ENCODE measurements around the gene PRR18.

PRR18 gene

GRCh38 chr6:166331503-166332415 is 23.6 kb upstream of the PRR18 start:
- no peak overlapping the region for H3K27ac ChIP-seq

DNA sequence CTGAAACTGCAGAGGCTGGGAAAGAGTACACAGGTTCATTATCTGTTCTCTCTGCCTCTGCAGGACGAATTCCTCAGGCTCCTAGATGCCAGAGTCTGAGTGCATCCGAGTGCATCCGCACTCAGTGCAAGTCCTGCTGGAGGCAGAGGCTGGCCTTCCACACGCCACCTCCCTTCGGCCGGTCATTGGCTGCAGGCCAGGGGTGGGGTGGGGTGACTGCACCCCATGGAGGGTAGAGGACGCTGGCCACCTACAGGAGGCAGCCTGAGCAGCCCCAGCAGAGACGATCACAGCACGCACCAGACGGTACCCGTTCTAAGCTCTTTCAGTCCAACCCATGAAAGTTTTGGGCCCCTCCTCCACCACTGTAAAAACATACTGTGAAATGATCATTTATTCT is 22.4 kb upstream of the PRR18 start:
- H3K27ac ChIP-seq = no peak overlapping the region
- TF ChIP-seq, protein P1, sequence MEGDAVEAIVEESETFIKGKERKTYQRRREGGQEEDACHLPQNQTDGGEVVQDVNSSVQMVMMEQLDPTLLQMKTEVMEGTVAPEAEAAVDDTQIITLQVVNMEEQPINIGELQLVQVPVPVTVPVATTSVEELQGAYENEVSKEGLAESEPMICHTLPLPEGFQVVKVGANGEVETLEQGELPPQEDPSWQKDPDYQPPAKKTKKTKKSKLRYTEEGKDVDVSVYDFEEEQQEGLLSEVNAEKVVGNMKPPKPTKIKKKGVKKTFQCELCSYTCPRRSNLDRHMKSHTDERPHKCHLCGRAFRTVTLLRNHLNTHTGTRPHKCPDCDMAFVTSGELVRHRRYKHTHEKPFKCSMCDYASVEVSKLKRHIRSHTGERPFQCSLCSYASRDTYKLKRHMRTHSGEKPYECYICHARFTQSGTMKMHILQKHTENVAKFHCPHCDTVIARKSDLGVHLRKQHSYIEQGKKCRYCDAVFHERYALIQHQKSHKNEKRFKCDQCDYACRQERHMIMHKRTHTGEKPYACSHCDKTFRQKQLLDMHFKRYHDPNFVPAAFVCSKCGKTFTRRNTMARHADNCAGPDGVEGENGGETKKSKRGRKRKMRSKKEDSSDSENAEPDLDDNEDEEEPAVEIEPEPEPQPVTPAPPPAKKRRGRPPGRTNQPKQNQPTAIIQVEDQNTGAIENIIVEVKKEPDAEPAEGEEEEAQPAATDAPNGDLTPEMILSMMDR (conservative IDR thresholded peaks at IDR 0.05) = no peak
- no peak for TF ChIP-seq ZFX (IDR thresholded peaks at IDR 0.05)

More at GRCh38 chr6:166331503-166332415, 23.6 kb upstream of the PRR18 start:
- TF ChIP-seq, protein P1 (conservative IDR thresholded peaks at IDR 0.05) = no peak
- no peak for TF ChIP-seq ZFX (IDR thresholded peaks at IDR 0.05)

- H3K27ac ChIP-seq = no peak overlapping the region
- TF ChIP-seq ZFX (IDR thresholded peaks at IDR 0.05) = no peak
- TF ChIP-seq, protein P1 (conservative IDR thresholded peaks at IDR 0.05) = no peak
Observed at GRCh38 chr6:166325383-166326042, 17.3 kb upstream of the PRR18 start.

DNA sequence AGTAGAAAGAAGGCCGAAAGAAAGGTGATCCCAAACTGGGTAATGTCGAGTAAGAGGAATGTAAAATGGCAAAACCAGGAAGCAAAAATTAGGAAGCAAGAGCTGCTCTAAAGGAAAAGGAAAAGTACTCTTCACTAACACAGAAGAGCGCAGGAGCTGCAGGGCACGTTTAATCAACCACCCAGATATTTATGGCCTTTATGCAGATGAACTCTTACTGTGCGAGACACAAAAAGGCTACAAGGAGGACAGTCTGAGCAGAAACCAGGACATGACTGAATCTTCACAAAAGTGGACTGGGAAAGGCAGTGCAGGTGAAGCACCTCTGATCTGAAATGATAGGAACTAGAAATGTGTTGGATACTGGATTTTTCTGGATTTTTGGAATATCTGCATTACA is 15.2 kb upstream of the PRR18 start:
- no peak overlapping the region for H3K27ac ChIP-seq
- no peak for TF ChIP-seq ZFX (IDR thresholded peaks at IDR 0.05)
- TF ChIP-seq, protein P1 (conservative IDR thresholded peaks at IDR 0.05) = no peak

- H3K27ac ChIP-seq = no peak overlapping the region
- TF ChIP-seq, protein P1 (conservative IDR thresholded peaks at IDR 0.05) = no peak
- TF ChIP-seq ZFX (IDR thresholded peaks at IDR 0.05) = no peak
Observed at GRCh38 chr6:166318649-166319600, 10.7 kb upstream of the PRR18 start.

DNA sequence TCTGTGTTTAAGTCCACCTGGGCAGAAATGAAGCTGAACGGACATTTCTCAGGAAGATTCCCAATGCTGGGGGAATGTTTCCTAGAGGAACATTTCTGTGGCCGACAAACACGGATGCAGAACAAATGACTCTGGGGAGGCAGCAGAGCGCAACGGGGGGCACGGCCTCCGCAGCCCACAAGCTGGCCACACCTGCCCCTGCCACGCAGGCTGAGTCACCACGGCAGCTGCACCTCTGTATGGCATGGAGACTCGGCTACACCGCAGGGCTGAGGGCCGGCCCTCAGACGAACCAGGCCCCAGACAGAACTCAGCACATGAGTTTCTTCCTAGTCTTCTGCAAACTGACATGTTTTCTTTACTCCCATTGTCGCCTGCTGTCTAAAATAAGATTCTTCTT is 10.0 kb upstream of the PRR18 start:
- no peak overlapping the region for H3K27ac ChIP-seq
- TF ChIP-seq, protein P1 (conservative IDR thresholded peaks at IDR 0.05) = no peak
- TF ChIP-seq ZFX (IDR thresholded peaks at IDR 0.05) = no peak

All from C4-2B (cell line).